HUDEP-2 (cell line): ENCODE measurements around the gene HPGD.
A peak's percentile ranks its signal among the peaks of the same experiment; 100 is the strongest.

Experiments
- DNase-seq, 76 experiments: peaks; one replicate each; lab custom pipeline; 2025; ENCODE audit not compliant: unreplicated experiment in 76 of 76; lab: John Stamatoyannopoulos, UW

Gene HPGD

DNA sequence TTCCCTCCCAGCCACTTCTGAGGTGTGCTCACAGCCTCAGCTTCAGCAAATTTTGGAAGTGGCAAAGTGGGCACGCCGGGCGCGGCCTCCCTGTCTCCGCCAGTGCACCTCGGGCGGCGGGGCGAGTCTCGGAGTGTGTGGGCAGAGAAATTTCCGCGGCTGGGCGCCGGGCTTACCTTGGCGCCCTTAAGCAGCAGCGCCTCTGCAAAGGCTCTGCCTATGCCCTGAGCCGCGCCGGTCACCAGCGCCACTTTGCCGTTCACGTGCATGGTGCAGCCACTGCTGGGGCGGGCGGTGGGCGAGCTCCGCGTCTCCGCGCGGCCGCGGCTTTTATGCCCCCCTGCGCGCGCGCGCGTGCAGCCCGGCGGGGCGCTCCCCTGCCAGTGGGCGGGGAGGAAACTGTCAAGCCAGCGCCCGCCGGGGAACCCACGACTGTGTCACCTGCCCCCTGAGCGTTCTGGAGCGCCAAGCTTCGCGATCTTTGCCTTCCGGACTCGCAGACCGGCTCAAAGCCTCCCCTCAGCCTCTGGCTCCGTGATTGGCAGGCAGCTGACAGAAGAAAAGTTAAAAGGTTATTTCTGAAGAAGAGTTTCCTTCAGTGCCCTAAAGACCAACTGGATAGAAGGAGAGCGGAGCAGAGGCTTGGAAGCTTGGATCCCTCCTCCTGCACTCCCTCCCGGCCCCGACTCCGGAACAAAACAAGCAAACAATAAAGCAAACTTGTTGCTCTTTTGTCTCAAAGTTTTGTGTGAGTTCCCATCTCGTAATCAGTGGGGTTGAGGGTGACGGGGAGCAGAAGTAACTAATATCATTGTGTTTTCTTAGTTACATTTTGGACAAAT is at the start of gene HPGD:
Gene HPGD (minus strand): TSS at position 306 of the 842 bp plus-strand sequence. CDS start 37 bp downstream, at position 269.
- DNase-seq: peak in 73 of 76 experiments; percentile 25 to 86 (median 66)

GRCh38 chr4:174564529-174564928 is 42.2 kb upstream of the HPGD start:
- DNase-seq: no peak

- DNase-seq: no peak
These were observed 41.1 kb upstream of the HPGD start for GRCh38 chr4:174563399-174563798.

DNA sequence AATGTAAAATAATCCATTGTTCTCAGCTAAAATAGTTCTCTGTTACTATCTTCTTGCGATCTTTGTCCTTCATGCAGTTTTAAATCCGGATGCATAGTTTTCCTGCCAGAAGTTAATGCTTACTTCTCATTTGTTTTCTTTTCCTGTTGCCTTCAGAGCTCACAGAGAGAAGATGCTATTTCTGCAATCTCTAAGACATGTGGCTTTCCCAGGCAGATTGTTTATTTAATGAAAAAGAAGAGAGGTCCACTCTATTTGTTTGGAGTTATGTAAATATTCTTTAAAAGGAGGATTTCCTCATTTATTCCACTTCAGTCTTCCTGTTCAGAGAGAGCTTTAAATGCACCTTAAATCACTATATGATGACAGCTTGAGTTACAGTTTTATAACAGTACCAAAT is 39.3 kb upstream of the HPGD start:
- no peak for DNase-seq

DNA sequence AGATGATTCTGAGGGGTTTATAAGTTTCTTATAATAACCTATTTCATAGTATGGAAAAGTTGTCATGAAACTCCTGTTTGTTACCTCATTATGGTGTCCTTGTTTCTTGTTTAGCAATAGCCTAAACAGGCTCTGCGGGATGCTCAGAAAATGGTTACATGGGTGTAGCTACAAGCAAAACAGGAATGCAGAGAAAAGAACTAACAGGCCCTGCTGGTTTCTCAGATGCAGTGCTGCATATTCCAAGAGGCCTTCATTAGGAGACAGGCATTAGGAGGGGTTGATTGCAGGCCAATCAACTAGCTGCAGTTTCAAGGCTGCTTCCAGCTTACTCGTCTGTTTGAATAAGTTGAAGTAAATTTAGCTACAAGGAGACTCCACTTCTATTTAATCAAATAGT is 37.6 kb upstream of the HPGD start:
- DNase-seq: peak in 1 of 76 experiments; percentile 2

- DNase-seq: no peak
These were observed 33.7 kb upstream of the HPGD start for GRCh38 chr4:174555789-174556630.

DNA sequence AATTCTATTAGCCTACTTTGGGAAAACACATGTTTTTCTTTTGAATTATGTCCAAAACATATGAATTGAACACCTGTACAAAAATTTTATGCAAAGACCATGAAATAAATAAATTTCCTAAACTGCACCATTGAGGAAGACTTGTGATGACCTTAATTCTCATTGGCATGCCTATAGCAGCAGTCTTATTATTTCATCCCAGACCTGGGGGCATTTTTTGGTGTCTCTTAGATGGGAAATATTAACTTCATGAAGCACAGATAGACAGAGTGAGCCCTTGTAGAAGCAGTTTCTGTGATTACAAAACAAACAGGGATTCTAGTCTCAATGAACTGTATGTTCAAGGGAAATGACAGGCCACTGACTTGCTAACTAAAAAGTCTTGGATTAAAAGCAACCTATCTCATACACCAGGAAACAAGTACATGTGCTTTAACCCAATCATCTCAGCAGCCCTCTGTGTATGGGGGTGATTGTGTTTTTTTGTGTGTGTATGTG is 32.0 kb upstream of the HPGD start:
- no peak for DNase-seq

- no peak for DNase-seq
These were observed 31.5 kb upstream of the HPGD start for GRCh38 chr4:174553828-174554227.

DNA sequence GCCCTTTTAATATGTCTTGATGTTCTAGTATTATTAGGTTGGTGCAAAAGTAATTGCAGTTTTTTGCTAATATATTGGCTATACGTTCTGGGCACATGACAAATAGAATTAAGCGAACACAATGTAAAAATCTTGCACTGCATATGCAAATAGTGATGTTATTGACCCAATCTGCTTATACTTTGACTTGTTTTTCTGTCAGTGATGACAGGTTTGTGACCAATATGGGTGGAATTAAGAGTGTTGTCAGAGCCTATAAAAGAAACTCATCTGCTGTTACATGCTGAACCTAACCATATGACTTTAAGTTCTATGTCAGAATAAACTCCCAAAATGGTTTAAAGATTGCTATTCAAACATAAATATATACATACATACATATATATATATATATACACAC is 30.7 kb upstream of the HPGD start:
- DNase-seq: no peak

DNA sequence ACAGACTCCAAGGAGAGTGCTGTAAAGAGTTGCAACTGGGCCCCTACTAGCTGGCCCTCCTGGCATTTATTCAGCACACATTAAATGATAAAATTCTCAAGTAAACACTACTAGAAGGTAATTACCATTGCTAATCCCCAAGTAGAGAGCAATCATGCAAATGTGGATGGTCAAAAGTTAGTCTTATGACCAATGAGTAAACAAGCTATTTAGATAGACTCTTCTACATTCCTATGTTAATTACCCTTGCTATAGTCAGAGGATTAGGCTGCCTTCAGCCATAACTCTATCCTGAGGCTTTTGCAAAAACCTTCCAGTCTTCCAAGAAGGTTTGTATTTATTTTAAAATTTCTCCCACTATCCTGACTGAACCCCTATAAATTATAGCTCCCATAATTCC is 28.3 kb upstream of the HPGD start:
- no peak for DNase-seq

DNA sequence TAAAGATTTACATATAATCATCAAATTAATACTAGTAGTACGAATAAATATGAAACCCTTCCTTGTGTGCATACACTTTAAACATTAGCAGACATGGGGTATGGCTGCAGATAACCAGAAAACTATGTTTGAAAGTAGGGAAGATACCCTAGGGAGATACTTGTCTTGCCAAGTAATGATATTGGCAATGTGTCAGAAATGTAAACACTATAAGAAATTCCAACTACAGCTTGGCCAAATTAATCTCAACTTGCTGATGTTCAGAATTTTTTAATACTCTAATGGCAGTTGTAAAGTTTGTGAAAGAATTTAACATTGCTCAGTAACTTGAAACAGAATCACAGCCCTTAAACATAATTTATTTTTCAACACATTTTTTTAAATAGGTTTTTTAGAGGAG is 27.4 kb upstream of the HPGD start:
- DNase-seq: peak in 2 of 76 experiments; percentile 8 to 10

GRCh38 chr4:174545268-174545667 is 23.0 kb upstream of the HPGD start:
- no peak for DNase-seq

DNA sequence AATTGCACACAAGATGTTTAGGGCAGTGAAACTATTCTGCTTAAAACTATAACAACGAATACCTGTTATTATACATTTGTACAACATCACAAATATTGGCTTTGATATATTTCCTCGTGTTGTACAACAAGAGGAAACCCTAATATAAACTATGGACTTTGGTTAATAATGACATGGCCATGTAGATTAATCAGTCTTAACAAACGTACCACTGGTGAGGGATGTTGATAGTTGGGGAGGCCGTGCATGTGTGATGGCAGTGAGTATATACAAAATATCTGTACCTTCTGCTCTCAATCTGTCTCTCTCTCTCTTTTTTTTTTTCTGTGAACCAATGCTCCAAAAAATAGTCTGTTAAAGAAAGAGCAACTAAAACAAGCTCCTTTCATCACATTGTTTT is 22.2 kb upstream of the HPGD start:
- no peak for DNase-seq

- DNase-seq: no peak
These were observed 17.9 kb upstream of the HPGD start for GRCh38 chr4:174540175-174540574.

DNA sequence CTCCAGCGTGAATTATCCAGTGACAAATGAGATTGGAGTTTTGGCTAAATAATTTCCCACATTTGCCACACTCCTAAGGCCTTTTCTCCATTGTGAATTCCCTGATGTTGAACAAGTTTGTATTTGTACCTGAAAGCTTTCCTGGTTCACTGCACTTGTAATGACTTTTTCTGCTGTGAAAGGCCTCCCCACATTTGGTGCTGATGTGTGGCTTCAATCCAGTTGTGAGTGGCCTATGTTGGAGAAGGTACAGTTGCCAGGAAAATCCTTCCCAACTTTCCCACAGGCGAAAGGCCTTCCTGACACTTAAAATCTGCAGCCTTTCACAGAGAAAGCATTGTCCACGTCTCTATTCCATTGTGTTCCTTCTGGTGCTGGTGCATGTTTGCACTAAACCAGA is 17.3 kb upstream of the HPGD start:
- no peak for DNase-seq

GRCh38 chr4:174538876-174539250 is 16.6 kb upstream of the HPGD start:
- DNase-seq: no peak

DNA sequence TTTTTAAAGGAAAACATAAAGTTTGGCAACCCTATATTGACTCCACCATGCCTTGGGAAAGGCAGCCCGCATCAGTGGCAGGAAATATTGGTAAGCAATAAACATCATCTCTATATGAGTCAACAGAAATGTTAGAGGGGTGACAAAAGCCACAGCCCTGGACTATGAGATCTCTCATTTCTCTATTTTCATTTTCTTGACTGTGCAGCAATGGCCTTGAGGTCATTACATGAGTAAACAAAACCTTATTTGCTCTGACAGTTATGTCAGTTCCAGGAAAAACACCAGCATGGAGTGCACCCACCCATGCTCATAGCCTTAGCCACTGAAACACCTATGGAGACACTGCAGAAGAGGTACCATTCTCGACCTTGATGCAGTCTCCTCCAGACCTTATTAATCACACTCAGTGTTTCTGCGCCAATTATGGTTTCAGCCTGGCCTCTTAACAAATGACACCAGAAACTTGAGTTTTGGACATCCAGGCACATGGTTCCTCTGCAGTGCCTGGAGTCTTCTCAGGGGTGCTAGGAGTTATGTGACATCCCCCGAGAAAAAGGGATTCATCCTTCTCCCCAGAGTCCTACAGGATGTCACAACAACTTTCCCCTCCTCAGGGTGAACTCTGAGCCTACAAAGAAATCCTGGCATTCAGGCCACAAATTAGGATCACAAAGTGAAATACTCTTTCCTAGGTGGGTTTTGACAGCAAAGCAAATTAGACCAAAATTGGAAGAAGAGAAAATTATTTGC is 16.0 kb upstream of the HPGD start:
- DNase-seq: no peak

DNA sequence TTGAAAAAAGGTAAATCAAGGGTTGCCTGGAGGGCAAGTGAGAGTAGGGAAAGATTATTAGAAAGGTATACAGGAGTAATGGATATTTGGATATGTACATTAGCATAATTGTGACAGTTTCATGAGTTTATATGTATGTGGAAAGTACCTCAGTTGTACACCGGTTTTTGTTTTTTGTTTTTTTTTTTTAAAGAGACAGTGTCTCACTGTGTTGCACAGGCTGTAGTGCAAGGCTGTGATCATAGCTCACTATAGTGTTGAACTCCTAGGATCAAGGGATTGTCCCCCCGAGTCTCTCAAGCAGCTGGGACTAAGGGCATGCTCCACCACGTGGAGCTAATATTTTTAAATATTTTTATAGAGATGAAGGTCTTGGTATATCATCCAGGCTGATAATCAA is 15.3 kb upstream of the HPGD start:
- no peak for DNase-seq

DNA sequence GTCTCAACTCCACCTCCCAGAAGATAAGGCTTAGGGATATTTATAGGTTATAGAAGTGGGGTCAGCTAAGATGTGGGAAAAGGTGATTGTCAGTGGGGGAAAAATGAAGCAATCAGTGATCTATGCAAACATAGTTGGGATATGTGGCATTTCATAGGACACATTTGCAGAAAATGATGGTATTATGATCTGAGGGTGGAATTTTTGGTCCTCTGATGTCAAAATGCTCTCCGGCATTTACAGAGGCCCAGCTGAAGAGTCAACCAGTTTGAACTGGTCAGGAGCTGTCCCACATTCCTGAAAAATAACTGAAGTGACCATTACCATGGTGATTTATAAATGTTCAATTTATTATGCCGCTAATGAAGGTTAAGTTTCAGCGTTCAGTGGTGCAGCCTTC is 12.2 kb upstream of the HPGD start:
- no peak for DNase-seq

DNA sequence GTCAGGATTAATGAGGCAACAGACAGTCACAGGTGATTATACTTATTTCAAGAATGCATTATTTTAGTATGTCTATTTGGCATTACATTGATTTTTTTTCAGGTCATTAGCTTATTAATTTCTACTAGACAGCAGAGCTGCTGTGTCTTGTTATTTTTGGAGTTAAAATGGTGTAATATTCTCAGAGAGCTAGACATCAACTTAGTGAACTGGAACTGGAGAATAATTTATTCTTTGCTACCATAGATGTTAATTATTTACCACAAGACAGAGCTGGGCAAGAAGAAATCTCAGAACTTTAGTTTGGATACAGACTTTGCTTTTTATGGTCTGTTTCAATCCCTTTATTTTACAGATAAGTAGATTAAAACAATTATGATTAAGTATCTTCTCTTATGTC is 10.2 kb upstream of the HPGD start:
- no peak for DNase-seq

GRCh38 chr4:174531486-174531885 is 9.2 kb upstream of the HPGD start:
- no peak for DNase-seq
